H1 (cell line): ENCODE measurements around the gene APOBEC3H. TPM values are rescaled to one million over a fixed set of nuclear protein-coding genes. Genes with fewer than 3 reads are reported as not detected.

ENCODE experiments used
- CHD1 ChIP-seq: IDR thresholded peaks from 2 replicates; pipeline ENCODE4 v1.6.1; 2012; ENCODE audit warnings: low read depth, low read length, improper control_type of control experiment
- KDM4A ChIP-seq: IDR thresholded peaks from one replicate; pipeline ENCODE4 v1.7.1; 2012; ENCODE audit warnings: low read depth, mild to moderate bottlenecking, moderate library complexity, low read length, inconsistent platforms; ENCODE audit not compliant: severe bottlenecking
- SIX5 ChIP-seq: IDR thresholded peaks from 2 replicates; pipeline ENCODE4 v1.6.1; 2011; ENCODE audit warnings: mild to moderate bottlenecking, low read depth, low read length
- polyA plus RNA-seq, 7 experiments: library from polyadenylated mRNA; depleted of rRNA in 3 of 7; stranded (reverse) in 5 of 7; unstranded in 2 of 7; fragments of >200 nt in 5 of 7; fragments of 200-250 nt in 2 of 7; gene quantifications; 1 replicate in 5 of 7; 2 replicates in 1 of 7; 4 replicates in 1 of 7; pipeline versions ENCODE4 v1.2.1 to v1.2.3, GENCODE V29; 2011 to 2013; ENCODE audit warnings: missing spikeins in 2 of 7, mixed read lengths in 2 of 7
- total RNA-seq: library from RNA; stranded (reverse); fragmentation: NEBNext Ultra II Directional; extraction: Animal tissue kit (Norgen Biotek cat#: 25700); gene quantifications from 2 replicates; pipeline ENCODE4 v1.2.1, GENCODE V29; 2021

Gene APOBEC3H
- total and polyA plus RNA-seq, 2 of the 8 experiments (the other 6 are each of a cell fraction or from before 2014, with no cell fraction given): 0.47 to 0.56 TPM

GRCh38 chr22:39150848-39151215, 53.8 kb downstream of the APOBEC3H start (continued):
- no peak for TF ChIP-seq KDM4A
- no peak for TF ChIP-seq SIX5
- no peak for TF ChIP-seq CHD1
